GM21825 (cell line): ENCODE measurements around the gene WDFY4.

ENCODE experiments used
- ATAC-seq: cut with Tn5 transposase; IDR thresholded peaks from one replicate; pipeline ENCODE4 v1.9.1; 2021; ENCODE audit warnings: mild to moderate bottlenecking, moderate library complexity; ENCODE audit not compliant: unreplicated experiment

The WDFY4 gene

GRCh38 chr10:48789486-48790456, 105.1 kb downstream of the WDFY4 start:
- ATAC-seq: no peak

- ATAC-seq: no peak
Measured at GRCh38 chr10:48790457-48791044, 105.9 kb downstream of the WDFY4 start.

- no peak for ATAC-seq
Measured at GRCh38 chr10:48791267-48791928, 106.7 kb downstream of the WDFY4 start.

GRCh38 chr10:48792121-48792520, 107.4 kb downstream of the WDFY4 start:
- ATAC-seq: no peak

- no peak for ATAC-seq
Measured at GRCh38 chr10:48792687-48793096, 108.0 kb downstream of the WDFY4 start.

- ATAC-seq: no peak
Measured at GRCh38 chr10:48794074-48794473, 109.4 kb downstream of the WDFY4 start.

GRCh38 chr10:48796713-48797245, 112.1 kb downstream of the WDFY4 start:
- no peak for ATAC-seq

GRCh38 chr10:48797830-48798229, 113.2 kb downstream of the WDFY4 start:
- no peak for ATAC-seq

- no peak for ATAC-seq
Measured at GRCh38 chr10:48798481-48799254, 114.0 kb downstream of the WDFY4 start.

GRCh38 chr10:48799341-48800006, 114.8 kb downstream of the WDFY4 start:
- no peak for ATAC-seq

GRCh38 chr10:48800007-48800675, 115.5 kb downstream of the WDFY4 start:
- ATAC-seq: no peak

GRCh38 chr10:48801001-48801421, 116.3 kb downstream of the WDFY4 start:
- ATAC-seq: no peak

GRCh38 chr10:48802611-48803071, 118.0 kb downstream of the WDFY4 start:
- ATAC-seq: peak; percentile 87

- ATAC-seq: no peak
Measured at GRCh38 chr10:48803801-48804584, 119.3 kb downstream of the WDFY4 start.

- no peak for ATAC-seq
Measured at GRCh38 chr10:48804740-48805182, 120.1 kb downstream of the WDFY4 start.

- ATAC-seq: no peak
Measured at GRCh38 chr10:48805411-48805810, 120.7 kb downstream of the WDFY4 start.

- ATAC-seq: no peak
Measured at GRCh38 chr10:48805848-48806247, 121.2 kb downstream of the WDFY4 start.

GRCh38 chr10:48806342-48806741, 121.7 kb downstream of the WDFY4 start:
- ATAC-seq: no peak
